Fibroblast of lung (primary cell): ENCODE measurements around the gene TMEM266.

ENCODE experiments used
- EZH2 ChIP-seq: IDR thresholded peaks from 2 replicates; pipeline ENCODE4 v1.5.1; 2012; ENCODE audit warnings: low read length, control low read depth, mild to moderate bottlenecking; ENCODE audit errors: missing control alignments
- TF ChIP-seq, protein P1 (sequence below), 2 donors: IDR thresholded peaks in 1 of 2; conservative IDR thresholded peaks in 1 of 2; 1 replicate in 1 of 2; 2 replicates in 1 of 2; pipeline ENCODE4 v1.5.1; 2011 to 2012; ENCODE audit warnings: low read length in 2 of 2, control low read depth in 1 of 2, inconsistent platforms in 1 of 2, low read depth in 1 of 2, mild to moderate bottlenecking in 1 of 2

GRCh38 chr15:76198456-76199105, 138.8 kb downstream of the TMEM266 start:
- no peak for TF ChIP-seq EZH2
- TF ChIP-seq, protein P1, sequence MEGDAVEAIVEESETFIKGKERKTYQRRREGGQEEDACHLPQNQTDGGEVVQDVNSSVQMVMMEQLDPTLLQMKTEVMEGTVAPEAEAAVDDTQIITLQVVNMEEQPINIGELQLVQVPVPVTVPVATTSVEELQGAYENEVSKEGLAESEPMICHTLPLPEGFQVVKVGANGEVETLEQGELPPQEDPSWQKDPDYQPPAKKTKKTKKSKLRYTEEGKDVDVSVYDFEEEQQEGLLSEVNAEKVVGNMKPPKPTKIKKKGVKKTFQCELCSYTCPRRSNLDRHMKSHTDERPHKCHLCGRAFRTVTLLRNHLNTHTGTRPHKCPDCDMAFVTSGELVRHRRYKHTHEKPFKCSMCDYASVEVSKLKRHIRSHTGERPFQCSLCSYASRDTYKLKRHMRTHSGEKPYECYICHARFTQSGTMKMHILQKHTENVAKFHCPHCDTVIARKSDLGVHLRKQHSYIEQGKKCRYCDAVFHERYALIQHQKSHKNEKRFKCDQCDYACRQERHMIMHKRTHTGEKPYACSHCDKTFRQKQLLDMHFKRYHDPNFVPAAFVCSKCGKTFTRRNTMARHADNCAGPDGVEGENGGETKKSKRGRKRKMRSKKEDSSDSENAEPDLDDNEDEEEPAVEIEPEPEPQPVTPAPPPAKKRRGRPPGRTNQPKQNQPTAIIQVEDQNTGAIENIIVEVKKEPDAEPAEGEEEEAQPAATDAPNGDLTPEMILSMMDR (conservative IDR thresholded peaks at IDR 0.05 in 1 of 2, IDR thresholded peaks at IDR 0.05 in 1 of 2; ENCODE audit: low read depth in 1 of 2, low read length in 2 of 2): no peak
